ENCODE data around the gene STXBP4. TPM values are rescaled to one million over a fixed set of nuclear protein-coding genes. Genes with fewer than 3 reads are reported as not detected.

Gene STXBP4
- total RNA-seq, 1 experiment from 2014 or later, result 13.6 TPM

DNA sequence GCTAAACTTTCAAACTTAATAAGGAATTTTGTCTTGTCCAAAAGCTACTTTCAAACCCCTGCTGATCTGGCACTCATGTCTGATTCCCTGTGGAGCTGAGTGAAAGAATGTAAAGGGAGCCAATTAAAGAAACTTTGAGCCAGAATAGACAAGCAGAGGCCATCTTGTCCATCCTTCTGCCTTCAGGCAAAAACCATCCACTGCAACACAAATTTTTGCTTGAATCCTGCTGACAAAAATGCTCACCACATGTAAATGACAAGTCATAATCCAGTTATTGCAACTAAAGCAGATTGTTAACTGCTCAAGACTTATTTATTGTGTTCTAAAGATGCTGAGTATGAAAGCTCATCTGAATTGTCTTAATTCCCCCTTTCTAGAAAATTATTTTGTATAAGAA lies 172.2 kb downstream of the STXBP4 start:
- no peak for ATAC-seq
- H3K9me2 ChIP-seq (ENCODE audit: insufficient read depth), result no peaks in the 10 kb centered on the region
- no peaks in the 10 kb centered on the region for H3K27me3 ChIP-seq (ENCODE audit: insufficient read depth, low read length)
- CTCF ChIA-PET, result no interaction called here
- TF ChIP-seq ELF1 (IDR thresholded peaks at IDR 0.05; ENCODE audit: borderline replicate concordance, low read depth) (no peak), SP1 (IDR thresholded peaks at IDR 0.05; ENCODE audit: low read depth) (no peak), POLR2AphosphoS5 (IDR thresholded peaks at IDR 0.05; ENCODE audit: low read depth, low read length) (no peak), POLR2A (IDR thresholded peaks at IDR 0.05; ENCODE audit: borderline replicate concordance, extremely low read depth, insufficient read depth, insufficient read length) (no peak), CBX3 (IDR thresholded peaks at IDR 0.05; ENCODE audit: low read depth) (no peak), EZH2phosphoT487 (IDR thresholded peaks at IDR 0.05; ENCODE audit: borderline replicate concordance) (no peak), ZFX (IDR thresholded peaks at IDR 0.05) (no peak), SRF (IDR thresholded peaks at IDR 0.05; ENCODE audit: low read depth) (no peak), EZH2 (IDR thresholded peaks at IDR 0.05) (no peak), ZNF274 (IDR thresholded peaks at IDR 0.05; ENCODE audit: low read depth, low read length) (no peak), EGR1 (IDR thresholded peaks at IDR 0.05; ENCODE audit: low read depth) (no peak), SIN3A (IDR thresholded peaks at IDR 0.05; ENCODE audit: low read depth) (no peak), CEBPB (IDR thresholded peaks at IDR 0.05; ENCODE audit: low read depth) (no peak), TCF7L2 (IDR thresholded peaks at IDR 0.05; ENCODE audit: borderline replicate concordance, extremely low read depth, insufficient read depth, insufficient read length) (no peak)
- TF ChIP-seq, protein P1, sequence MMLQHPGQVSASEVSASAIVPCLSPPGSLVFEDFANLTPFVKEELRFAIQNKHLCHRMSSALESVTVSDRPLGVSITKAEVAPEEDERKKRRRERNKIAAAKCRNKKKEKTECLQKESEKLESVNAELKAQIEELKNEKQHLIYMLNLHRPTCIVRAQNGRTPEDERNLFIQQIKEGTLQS (IDR thresholded peaks at IDR 0.05), result no peak
- TF ChIP-seq, protein P2, sequence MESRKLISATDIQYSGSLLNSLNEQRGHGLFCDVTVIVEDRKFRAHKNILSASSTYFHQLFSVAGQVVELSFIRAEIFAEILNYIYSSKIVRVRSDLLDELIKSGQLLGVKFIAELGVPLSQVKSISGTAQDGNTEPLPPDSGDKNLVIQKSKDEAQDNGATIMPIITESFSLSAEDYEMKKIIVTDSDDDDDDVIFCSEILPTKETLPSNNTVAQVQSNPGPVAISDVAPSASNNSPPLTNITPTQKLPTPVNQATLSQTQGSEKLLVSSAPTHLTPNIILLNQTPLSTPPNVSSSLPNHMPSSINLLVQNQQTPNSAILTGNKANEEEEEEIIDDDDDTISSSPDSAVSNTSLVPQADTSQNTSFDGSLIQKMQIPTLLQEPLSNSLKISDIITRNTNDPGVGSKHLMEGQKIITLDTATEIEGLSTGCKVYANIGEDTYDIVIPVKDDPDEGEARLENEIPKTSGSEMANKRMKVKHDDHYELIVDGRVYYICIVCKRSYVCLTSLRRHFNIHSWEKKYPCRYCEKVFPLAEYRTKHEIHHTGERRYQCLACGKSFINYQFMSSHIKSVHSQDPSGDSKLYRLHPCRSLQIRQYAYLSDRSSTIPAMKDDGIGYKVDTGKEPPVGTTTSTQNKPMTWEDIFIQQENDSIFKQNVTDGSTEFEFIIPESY (IDR thresholded peaks at IDR 0.05; ENCODE audit: extremely low read depth, insufficient replicate concordance, low read length), result no peak
- TF ChIP-seq, protein P3, sequence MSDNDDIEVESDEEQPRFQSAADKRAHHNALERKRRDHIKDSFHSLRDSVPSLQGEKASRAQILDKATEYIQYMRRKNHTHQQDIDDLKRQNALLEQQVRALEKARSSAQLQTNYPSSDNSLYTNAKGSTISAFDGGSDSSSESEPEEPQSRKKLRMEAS (IDR thresholded peaks at IDR 0.05), result no peak
- TF ChIP-seq, protein P4, sequence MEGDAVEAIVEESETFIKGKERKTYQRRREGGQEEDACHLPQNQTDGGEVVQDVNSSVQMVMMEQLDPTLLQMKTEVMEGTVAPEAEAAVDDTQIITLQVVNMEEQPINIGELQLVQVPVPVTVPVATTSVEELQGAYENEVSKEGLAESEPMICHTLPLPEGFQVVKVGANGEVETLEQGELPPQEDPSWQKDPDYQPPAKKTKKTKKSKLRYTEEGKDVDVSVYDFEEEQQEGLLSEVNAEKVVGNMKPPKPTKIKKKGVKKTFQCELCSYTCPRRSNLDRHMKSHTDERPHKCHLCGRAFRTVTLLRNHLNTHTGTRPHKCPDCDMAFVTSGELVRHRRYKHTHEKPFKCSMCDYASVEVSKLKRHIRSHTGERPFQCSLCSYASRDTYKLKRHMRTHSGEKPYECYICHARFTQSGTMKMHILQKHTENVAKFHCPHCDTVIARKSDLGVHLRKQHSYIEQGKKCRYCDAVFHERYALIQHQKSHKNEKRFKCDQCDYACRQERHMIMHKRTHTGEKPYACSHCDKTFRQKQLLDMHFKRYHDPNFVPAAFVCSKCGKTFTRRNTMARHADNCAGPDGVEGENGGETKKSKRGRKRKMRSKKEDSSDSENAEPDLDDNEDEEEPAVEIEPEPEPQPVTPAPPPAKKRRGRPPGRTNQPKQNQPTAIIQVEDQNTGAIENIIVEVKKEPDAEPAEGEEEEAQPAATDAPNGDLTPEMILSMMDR (IDR thresholded peaks at IDR 0.05 in 2 of 3, conservative IDR thresholded peaks at IDR 0.05 in 1 of 3; ENCODE audit: borderline replicate concordance in 1 of 3, insufficient read depth in 1 of 3, low read depth in 2 of 3, low read length in 2 of 3), result no peak
- TF ChIP-seq, protein P5, sequence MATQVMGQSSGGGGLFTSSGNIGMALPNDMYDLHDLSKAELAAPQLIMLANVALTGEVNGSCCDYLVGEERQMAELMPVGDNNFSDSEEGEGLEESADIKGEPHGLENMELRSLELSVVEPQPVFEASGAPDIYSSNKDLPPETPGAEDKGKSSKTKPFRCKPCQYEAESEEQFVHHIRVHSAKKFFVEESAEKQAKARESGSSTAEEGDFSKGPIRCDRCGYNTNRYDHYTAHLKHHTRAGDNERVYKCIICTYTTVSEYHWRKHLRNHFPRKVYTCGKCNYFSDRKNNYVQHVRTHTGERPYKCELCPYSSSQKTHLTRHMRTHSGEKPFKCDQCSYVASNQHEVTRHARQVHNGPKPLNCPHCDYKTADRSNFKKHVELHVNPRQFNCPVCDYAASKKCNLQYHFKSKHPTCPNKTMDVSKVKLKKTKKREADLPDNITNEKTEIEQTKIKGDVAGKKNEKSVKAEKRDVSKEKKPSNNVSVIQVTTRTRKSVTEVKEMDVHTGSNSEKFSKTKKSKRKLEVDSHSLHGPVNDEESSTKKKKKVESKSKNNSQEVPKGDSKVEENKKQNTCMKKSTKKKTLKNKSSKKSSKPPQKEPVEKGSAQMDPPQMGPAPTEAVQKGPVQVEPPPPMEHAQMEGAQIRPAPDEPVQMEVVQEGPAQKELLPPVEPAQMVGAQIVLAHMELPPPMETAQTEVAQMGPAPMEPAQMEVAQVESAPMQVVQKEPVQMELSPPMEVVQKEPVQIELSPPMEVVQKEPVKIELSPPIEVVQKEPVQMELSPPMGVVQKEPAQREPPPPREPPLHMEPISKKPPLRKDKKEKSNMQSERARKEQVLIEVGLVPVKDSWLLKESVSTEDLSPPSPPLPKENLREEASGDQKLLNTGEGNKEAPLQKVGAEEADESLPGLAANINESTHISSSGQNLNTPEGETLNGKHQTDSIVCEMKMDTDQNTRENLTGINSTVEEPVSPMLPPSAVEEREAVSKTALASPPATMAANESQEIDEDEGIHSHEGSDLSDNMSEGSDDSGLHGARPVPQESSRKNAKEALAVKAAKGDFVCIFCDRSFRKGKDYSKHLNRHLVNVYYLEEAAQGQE (IDR thresholded peaks at IDR 0.05; ENCODE audit: low read depth), result no peak
- H4K20me1 ChIP-seq (ENCODE audit: insufficient read depth), result no peaks in the 10 kb centered on the region
- no peak for DNase-seq (ENCODE audit: low read depth, low spot score)
- no peaks in the 10 kb centered on the region for H3K4me1 ChIP-seq (ENCODE audit: control insufficient read depth in 1 of 2, insufficient read depth in 2 of 2, low read length in 2 of 2)
- H2AFZ ChIP-seq (ENCODE audit: low read depth, low read length, poor library complexity, severe bottlenecking), result no peak overlapping the region
- no peak overlapping the region for H3K9ac ChIP-seq (ENCODE audit: low read length)
- RAD21 ChIA-PET (ENCODE audit: low non-redundant PET in 1 of 2, low total read pairs in 2 of 2, uncharacterized antibody in 2 of 2, unreplicated experiment in 2 of 2), result no interaction called here
- intact Hi-C loops (cut with micrococcal nuclease), result no loop called here
- H3K27ac ChIP-seq (ENCODE audit: low read depth, low read length), result no peak overlapping the region
- H3K4me2 ChIP-seq (ENCODE audit: low read length), result no peak overlapping the region
- POLR2A ChIA-PET, result no interaction called here
- H3K36me3 ChIP-seq (ENCODE audit: control insufficient read depth in 1 of 2, insufficient read depth in 2 of 2, low read length in 2 of 2), result no peaks in the 10 kb centered on the region
- no peaks in the 10 kb centered on the region for H3K9me3 ChIP-seq (ENCODE audit: control insufficient read depth in 1 of 2, insufficient read depth in 1 of 2, low read depth in 1 of 2, low read length in 2 of 2)
- H3K79me2 ChIP-seq (ENCODE audit: insufficient read depth, low read length), result no peaks in the 10 kb centered on the region
- no TSS peak for BruUV-seq (replicated peaks)
- no peak overlapping the region for H3K4me3 ChIP-seq (replicated peaks in 1 of 2; ENCODE audit: low read depth in 1 of 2, low read length in 2 of 2)
